ENCODE measurements around the gene AGBL4. TPM values are rescaled to one million over a fixed set of nuclear protein-coding genes. Genes with fewer than 3 reads are reported as not detected.

The AGBL4 gene
- total RNA-seq, 1 experiment from 2014 or later = 0.33 TPM

- ChIA-PET CTCF (no interaction called here), POLR2A (ENCODE audit: unreplicated experiment) (no interaction called here)
- H3K27ac ChIP-seq (ENCODE audit: low read length) = no peak overlapping the region
- H4K20me1 ChIP-seq (ENCODE audit: low read length) = no peaks in the 10 kb centered on the region
- no peak overlapping the region for H3K9ac ChIP-seq (ENCODE audit: low read length)
- DNase-seq (no peak), ATAC-seq (no peak)
- no peaks in the 10 kb centered on the region for H3K27me3 ChIP-seq (ENCODE audit: low read length)
- TF ChIP-seq EZH2phosphoT487 (IDR thresholded peaks at IDR 0.05; ENCODE audit: borderline replicate concordance, low read length) (no peak), CTCF (conservative IDR thresholded peaks at IDR 0.05; ENCODE audit: low read depth, low read length) (no peak), EZH2 (IDR thresholded peaks at IDR 0.05; ENCODE audit: low read length, unreplicated experiment) (no peak)
- no peaks in the 10 kb centered on the region for H3K36me3 ChIP-seq (ENCODE audit: low read depth, low read length)
- no peaks in the 10 kb centered on the region for H3K9me2 ChIP-seq (replicated peaks; ENCODE audit: low read length)
- no peaks in the 10 kb centered on the region for H3K79me2 ChIP-seq (ENCODE audit: low read length)
- no peak overlapping the region for H3K4me2 ChIP-seq (ENCODE audit: low read length)
- no peaks in the 10 kb centered on the region for H3F3A ChIP-seq (ENCODE audit: low read length, unreplicated experiment)
- no peak overlapping the region for H3K4me3 ChIP-seq (ENCODE audit: low read length)
- BruUV-seq (replicated peaks) = no TSS peak
- H2AFZ ChIP-seq (ENCODE audit: low read length) = no peak overlapping the region
- H3K9me3 ChIP-seq (ENCODE audit: low read length) = no peaks in the 10 kb centered on the region
- intact Hi-C loops (cut with micrococcal nuclease) = no loop called here
- no peaks in the 10 kb centered on the region for H3K4me1 ChIP-seq (ENCODE audit: insufficient read depth, low read length)
Observed at GRCh38 chr1:49213301-49213700, 810.5 kb downstream of the AGBL4 start.

GRCh38 chr1:49208712-49209111 lies 815.0 kb downstream of the AGBL4 start:
- Histone ChIP-seq H3K27ac (ENCODE audit: low read length) (no peak overlapping the region), H3F3A (ENCODE audit: low read length, unreplicated experiment) (no peaks in the 10 kb centered on the region), H3K36me3 (ENCODE audit: low read depth, low read length) (no peaks in the 10 kb centered on the region), H3K9me2 (replicated peaks; ENCODE audit: low read length) (no peaks in the 10 kb centered on the region), H4K20me1 (ENCODE audit: low read length) (no peaks in the 10 kb centered on the region), H3K4me3 (ENCODE audit: low read length) (no peak overlapping the region), H3K79me2 (ENCODE audit: low read length) (no peaks in the 10 kb centered on the region), H3K9ac (ENCODE audit: low read length) (no peak overlapping the region), H3K4me2 (ENCODE audit: low read length) (no peak overlapping the region), H3K9me3 (ENCODE audit: low read length) (no peaks in the 10 kb centered on the region), H3K4me1 (ENCODE audit: insufficient read depth, low read length) (no peaks in the 10 kb centered on the region), H3K27me3 (ENCODE audit: low read length) (no peaks in the 10 kb centered on the region), H2AFZ (ENCODE audit: low read length) (no peak overlapping the region)
- TF ChIP-seq EZH2 (IDR thresholded peaks at IDR 0.05; ENCODE audit: low read length, unreplicated experiment) (no peak), CTCF (conservative IDR thresholded peaks at IDR 0.05; ENCODE audit: low read depth, low read length) (no peak), EZH2phosphoT487 (IDR thresholded peaks at IDR 0.05; ENCODE audit: borderline replicate concordance, low read length) (no peak)
- BruUV-seq (replicated peaks) = no TSS peak
- ChIA-PET CTCF (no interaction called here), POLR2A (ENCODE audit: unreplicated experiment) (no interaction called here)
- intact Hi-C loops (cut with micrococcal nuclease) = no loop called here
- no peak for ATAC-seq
- no peak for DNase-seq

- intact Hi-C loops (cut with micrococcal nuclease) = no loop called here
- no peak overlapping the region for H3K4me3 ChIP-seq (ENCODE audit: low read length)
- no peaks in the 10 kb centered on the region for H3K4me1 ChIP-seq (ENCODE audit: insufficient read depth, low read length)
- CTCF ChIA-PET = no interaction called here
- no peaks in the 10 kb centered on the region for H3K36me3 ChIP-seq (ENCODE audit: low read depth, low read length)
- no peaks in the 10 kb centered on the region for H3K27me3 ChIP-seq (ENCODE audit: low read length)
- 0 out of 2 replicates have a peak, but pooled peaks cover 5% of the 10 kb centered on the region for H3K9me3 ChIP-seq (ENCODE audit: low read length)
- POLR2A ChIA-PET (ENCODE audit: unreplicated experiment) = no interaction called here
- no peak overlapping the region for H3K4me2 ChIP-seq (ENCODE audit: low read length)
- H2AFZ ChIP-seq (ENCODE audit: low read length) = no peak overlapping the region
- no peak overlapping the region for H3K27ac ChIP-seq (ENCODE audit: low read length)
- no peaks in the 10 kb centered on the region for H4K20me1 ChIP-seq (ENCODE audit: low read length)
- no peaks in the 10 kb centered on the region for H3K9me2 ChIP-seq (replicated peaks; ENCODE audit: low read length)
- H3K9ac ChIP-seq (ENCODE audit: low read length) = no peak overlapping the region
- DNase-seq = no peak
- BruUV-seq (replicated peaks) = no TSS peak
- no peak for ATAC-seq
- no peaks in the 10 kb centered on the region for H3K79me2 ChIP-seq (ENCODE audit: low read length)
- TF ChIP-seq CTCF (conservative IDR thresholded peaks at IDR 0.05; ENCODE audit: low read depth, low read length) = no peak
- TF ChIP-seq EZH2phosphoT487 (IDR thresholded peaks at IDR 0.05; ENCODE audit: borderline replicate concordance, low read length) = no peak
- no peak for TF ChIP-seq EZH2 (IDR thresholded peaks at IDR 0.05; ENCODE audit: low read length, unreplicated experiment)
- no peaks in the 10 kb centered on the region for H3F3A ChIP-seq (ENCODE audit: low read length, unreplicated experiment)
Observed at GRCh38 chr1:49204720-49205119, 819.0 kb downstream of the AGBL4 start.
